ENCODE data around the gene DMD. TPM values are rescaled to one million over a fixed set of nuclear protein-coding genes. Genes with fewer than 3 reads are reported as not detected.

The DMD gene
- total RNA-seq, 1 donor, result 2.4 TPM

GRCh38 chrX:31240982-31241381 lies 1970.4 kb downstream of the DMD start:
- H3K4me3 ChIP-seq (ENCODE audit: low read length), result no peak overlapping the region
- no peaks in the 10 kb centered on the region for H3K4me1 ChIP-seq (ENCODE audit: insufficient read depth, low read length)
- no peaks in the 10 kb centered on the region for H3K9me3 ChIP-seq (ENCODE audit: low read depth, low read length)
- H3K27me3 ChIP-seq (ENCODE audit: insufficient read depth, low read length), result no peaks in the 10 kb centered on the region

GRCh38 chrX:31237189-31237588 lies 1974.2 kb downstream of the DMD start:
- Histone ChIP-seq H3K27me3 (ENCODE audit: insufficient read depth, low read length) (no peaks in the 10 kb centered on the region), H3K9me3 (ENCODE audit: low read depth, low read length) (no peaks in the 10 kb centered on the region), H3K4me3 (ENCODE audit: low read length) (no peak overlapping the region), H3K4me1 (ENCODE audit: insufficient read depth, low read length) (no peaks in the 10 kb centered on the region)

- H3K9me3 ChIP-seq (ENCODE audit: low read depth, low read length), result no peaks in the 10 kb centered on the region
- no peaks in the 10 kb centered on the region for H3K4me1 ChIP-seq (ENCODE audit: insufficient read depth, low read length)
- H3K4me3 ChIP-seq (ENCODE audit: low read length), result no peak overlapping the region
- no peaks in the 10 kb centered on the region for H3K27me3 ChIP-seq (ENCODE audit: insufficient read depth, low read length)
Measured at GRCh38 chrX:31236231-31236630, 1975.1 kb downstream of the DMD start.

DNA sequence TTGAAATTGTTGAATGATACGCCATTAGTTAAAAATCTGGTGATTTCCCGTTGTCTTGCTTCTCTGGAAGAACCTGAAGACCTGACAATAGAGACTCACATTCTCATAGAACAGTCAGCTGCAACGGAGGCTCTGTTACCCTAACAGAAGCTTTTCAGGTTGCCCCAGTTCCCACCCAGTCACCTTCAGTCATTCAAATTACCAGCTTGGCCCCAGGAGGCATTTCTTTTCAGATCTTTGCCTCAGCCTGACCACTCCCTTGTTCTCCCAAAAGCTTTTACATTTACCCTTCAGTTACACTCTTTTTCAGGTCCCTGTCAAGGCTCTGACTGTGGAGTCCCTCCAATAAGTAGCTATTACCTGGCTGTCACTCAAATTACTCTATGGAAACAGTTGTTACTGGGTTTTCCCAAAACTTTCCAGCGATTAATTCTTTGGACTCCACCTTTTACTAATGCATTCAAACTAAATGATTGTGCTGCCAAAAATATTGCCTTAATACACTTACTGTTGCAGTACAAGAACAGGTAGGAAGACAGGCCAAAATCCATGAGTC lies 1977.3 kb downstream of the DMD start:
- Histone ChIP-seq H3K4me3 (ENCODE audit: low read length) (no peak overlapping the region), H3K9me3 (ENCODE audit: low read depth, low read length) (no peaks in the 10 kb centered on the region), H3K4me1 (ENCODE audit: insufficient read depth, low read length) (no peaks in the 10 kb centered on the region), H3K27me3 (ENCODE audit: insufficient read depth, low read length) (no peaks in the 10 kb centered on the region)

DNA sequence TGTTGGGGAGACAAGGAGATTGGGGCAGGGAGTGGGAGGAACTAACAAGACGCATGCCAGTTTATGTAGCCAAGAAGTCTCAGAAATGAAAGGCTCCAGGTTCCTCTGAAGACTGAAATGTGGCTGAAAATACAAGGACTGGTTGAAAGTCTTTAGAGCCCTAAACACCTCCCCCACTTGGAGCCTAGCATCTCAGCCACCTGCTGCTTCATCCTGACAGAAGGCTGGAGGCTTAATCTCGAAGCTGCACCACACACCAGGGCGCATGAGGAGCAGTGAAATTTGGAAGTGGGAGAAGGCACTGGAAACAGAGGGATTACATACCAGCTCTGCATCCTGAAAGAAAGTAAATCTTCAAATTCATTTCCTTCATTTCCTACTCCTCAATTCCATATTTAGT lies 1978.8 kb downstream of the DMD start:
- Histone ChIP-seq H3K4me3 (ENCODE audit: low read length) (no peak overlapping the region), H3K9me3 (ENCODE audit: low read depth, low read length) (no peaks in the 10 kb centered on the region), H3K4me1 (ENCODE audit: insufficient read depth, low read length) (no peaks in the 10 kb centered on the region), H3K27me3 (ENCODE audit: insufficient read depth, low read length) (no peaks in the 10 kb centered on the region)

- no peaks in the 10 kb centered on the region for H3K27me3 ChIP-seq (ENCODE audit: insufficient read depth, low read length)
- H3K4me3 ChIP-seq (ENCODE audit: low read length), result no peak overlapping the region
- no peaks in the 10 kb centered on the region for H3K4me1 ChIP-seq (ENCODE audit: insufficient read depth, low read length)
- no peaks in the 10 kb centered on the region for H3K9me3 ChIP-seq (ENCODE audit: low read depth, low read length)
Measured at GRCh38 chrX:31228909-31229308, 1982.4 kb downstream of the DMD start.

DNA sequence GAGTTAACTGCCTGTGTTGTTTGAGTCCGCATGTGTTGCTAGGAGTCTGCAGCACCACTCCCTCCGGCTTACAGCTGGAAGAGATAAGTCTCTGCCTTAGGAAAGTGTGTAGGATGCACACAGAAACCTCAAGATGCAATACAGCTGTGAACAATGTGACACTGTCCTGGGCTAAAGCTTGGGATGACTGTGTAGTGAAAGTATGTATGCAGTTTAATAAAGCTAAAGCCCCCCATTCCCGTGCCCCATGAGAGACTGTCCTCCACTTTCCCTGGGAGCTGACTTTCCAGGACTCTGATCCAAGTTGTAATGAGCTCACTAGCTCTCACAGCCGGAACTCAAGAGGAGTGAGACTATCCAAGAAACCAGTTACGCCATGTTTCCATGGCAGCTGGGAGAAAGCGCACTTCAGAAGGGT lies 1982.9 kb downstream of the DMD start:
- Histone ChIP-seq H3K27me3 (ENCODE audit: insufficient read depth, low read length) (no peaks in the 10 kb centered on the region), H3K4me1 (ENCODE audit: insufficient read depth, low read length) (no peaks in the 10 kb centered on the region), H3K4me3 (ENCODE audit: low read length) (no peak overlapping the region), H3K9me3 (ENCODE audit: low read depth, low read length) (no peaks in the 10 kb centered on the region)

DNA sequence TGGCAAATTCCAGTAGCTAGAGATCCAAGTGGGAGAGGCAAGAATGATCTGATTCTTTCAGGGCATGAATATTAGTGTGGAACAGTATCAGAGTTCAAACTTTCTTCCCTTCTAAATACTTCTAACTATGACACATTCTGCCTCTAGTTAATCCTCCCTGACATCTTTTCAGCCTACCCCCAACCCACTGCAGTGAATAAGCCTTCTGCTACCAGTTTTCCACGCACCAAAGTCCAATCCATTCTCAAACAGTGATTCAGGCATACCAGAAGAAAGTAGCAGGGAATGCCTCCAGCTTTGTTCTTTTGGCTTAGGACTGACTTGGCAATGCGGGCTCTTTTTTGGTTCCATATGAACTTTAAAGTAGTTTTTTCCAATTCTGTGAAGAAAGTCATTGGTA lies 1984.1 kb downstream of the DMD start:
- H3K4me1 ChIP-seq (ENCODE audit: insufficient read depth, low read length), result no peaks in the 10 kb centered on the region
- H3K27me3 ChIP-seq (ENCODE audit: insufficient read depth, low read length), result no peaks in the 10 kb centered on the region
- H3K4me3 ChIP-seq (ENCODE audit: low read length), result no peak overlapping the region
- no peaks in the 10 kb centered on the region for H3K9me3 ChIP-seq (ENCODE audit: low read depth, low read length)

- no peaks in the 10 kb centered on the region for H3K9me3 ChIP-seq (ENCODE audit: low read depth, low read length)
- H3K27me3 ChIP-seq (ENCODE audit: insufficient read depth, low read length), result no peaks in the 10 kb centered on the region
- H3K4me3 ChIP-seq (ENCODE audit: low read length), result no peak overlapping the region
- no peaks in the 10 kb centered on the region for H3K4me1 ChIP-seq (ENCODE audit: insufficient read depth, low read length)
Measured at GRCh38 chrX:31225819-31226218, 1985.5 kb downstream of the DMD start.

DNA sequence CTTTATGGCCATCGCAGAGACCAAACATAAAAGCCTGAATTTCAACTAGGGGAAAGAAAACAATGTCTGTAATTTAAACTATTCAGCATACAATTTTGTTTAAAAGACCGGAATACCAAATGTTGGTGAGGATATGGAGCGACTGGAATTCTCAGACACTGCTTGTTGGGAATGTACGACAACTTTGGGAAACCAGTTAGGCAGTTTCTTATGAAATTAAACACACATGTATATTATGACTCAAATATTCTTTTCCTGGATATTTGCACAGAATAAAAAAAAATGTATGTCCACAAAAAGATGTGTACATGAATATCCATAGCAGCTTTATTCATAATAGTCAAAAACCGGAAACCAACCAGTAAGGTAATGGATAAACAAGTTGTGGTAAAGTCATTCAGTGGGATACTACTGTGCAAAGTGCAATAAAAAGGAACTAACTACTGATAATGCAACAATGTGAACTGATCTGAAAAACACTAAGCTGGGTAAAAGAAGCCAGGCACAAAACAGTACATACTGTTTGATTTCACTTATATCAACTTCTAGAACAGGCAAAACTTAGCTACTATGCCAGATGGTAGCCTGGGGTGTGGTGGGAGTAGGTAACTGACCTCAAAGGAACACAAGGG lies 1986.9 kb downstream of the DMD start:
- Histone ChIP-seq H3K4me1 (ENCODE audit: insufficient read depth, low read length) (no peaks in the 10 kb centered on the region), H3K27me3 (ENCODE audit: insufficient read depth, low read length) (no peaks in the 10 kb centered on the region), H3K4me3 (ENCODE audit: low read length) (no peak overlapping the region), H3K9me3 (ENCODE audit: low read depth, low read length) (no peaks in the 10 kb centered on the region)

GRCh38 chrX:31223817-31224216 lies 1987.5 kb downstream of the DMD start:
- Histone ChIP-seq H3K4me3 (ENCODE audit: low read length) (no peak overlapping the region), H3K9me3 (ENCODE audit: low read depth, low read length) (no peaks in the 10 kb centered on the region), H3K4me1 (ENCODE audit: insufficient read depth, low read length) (no peaks in the 10 kb centered on the region), H3K27me3 (ENCODE audit: insufficient read depth, low read length) (no peaks in the 10 kb centered on the region)

DNA sequence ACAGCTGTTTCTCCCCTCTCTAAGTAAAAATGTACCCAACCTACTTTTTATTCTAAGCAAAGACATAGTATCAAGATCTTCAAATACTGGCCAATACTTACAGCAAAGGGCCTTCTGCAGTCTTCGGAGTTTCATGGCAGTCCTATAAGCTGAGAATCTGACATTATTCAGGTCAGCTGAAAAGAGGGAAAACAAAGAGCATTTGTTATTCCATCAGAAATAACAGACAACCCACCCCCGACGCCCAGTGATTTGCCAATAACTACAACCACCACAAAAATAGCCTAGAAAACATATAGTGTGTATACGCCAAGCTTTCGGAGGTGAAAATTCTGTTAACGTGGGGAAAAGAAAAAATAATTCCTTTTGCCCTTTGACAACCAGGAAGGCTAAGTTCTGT lies 1988.4 kb downstream of the DMD start:
- Histone ChIP-seq H3K4me1 (ENCODE audit: insufficient read depth, low read length) (no peaks in the 10 kb centered on the region), H3K27me3 (ENCODE audit: insufficient read depth, low read length) (no peaks in the 10 kb centered on the region), H3K9me3 (ENCODE audit: low read depth, low read length) (no peaks in the 10 kb centered on the region), H3K4me3 (ENCODE audit: low read length) (no peak overlapping the region)

DNA sequence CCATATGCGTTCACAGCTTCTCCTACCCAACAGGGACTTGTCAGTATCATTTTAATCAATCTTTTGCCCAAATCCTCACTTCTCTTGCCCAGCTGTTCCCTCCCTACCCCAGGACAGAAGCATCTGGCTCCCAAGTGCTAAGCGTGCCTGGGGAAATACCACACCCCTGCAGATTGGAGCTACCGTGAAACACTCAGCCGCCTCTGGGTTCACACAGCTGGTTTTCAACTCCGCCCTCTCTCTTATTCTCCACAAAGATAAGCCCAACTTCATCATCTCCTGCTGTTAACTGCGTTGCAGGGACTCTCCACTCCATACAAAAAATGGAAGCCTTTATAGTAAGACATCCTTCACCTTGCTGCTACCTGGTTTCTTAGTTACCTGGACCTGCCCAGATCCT lies 1992.2 kb downstream of the DMD start:
- Histone ChIP-seq H3K4me3 (ENCODE audit: low read length) (no peak overlapping the region), H3K9me3 (ENCODE audit: low read depth, low read length) (no peaks in the 10 kb centered on the region), H3K27me3 (ENCODE audit: insufficient read depth, low read length) (no peaks in the 10 kb centered on the region), H3K4me1 (ENCODE audit: insufficient read depth, low read length) (no peaks in the 10 kb centered on the region)

GRCh38 chrX:31217084-31217483 lies 1994.3 kb downstream of the DMD start:
- Histone ChIP-seq H3K9me3 (ENCODE audit: low read depth, low read length) (no peaks in the 10 kb centered on the region), H3K4me1 (ENCODE audit: insufficient read depth, low read length) (no peaks in the 10 kb centered on the region), H3K27me3 (ENCODE audit: insufficient read depth, low read length) (no peaks in the 10 kb centered on the region), H3K4me3 (ENCODE audit: low read length) (no peak overlapping the region)

GRCh38 chrX:31215277-31215815 lies 1996.0 kb downstream of the DMD start:
- no peaks in the 10 kb centered on the region for H3K4me1 ChIP-seq (ENCODE audit: insufficient read depth, low read length)
- H3K9me3 ChIP-seq (ENCODE audit: low read depth, low read length), result no peaks in the 10 kb centered on the region
- H3K4me3 ChIP-seq (ENCODE audit: low read length), result no peak overlapping the region
- H3K27me3 ChIP-seq (ENCODE audit: insufficient read depth, low read length), result no peaks in the 10 kb centered on the region

GRCh38 chrX:31213941-31214340 lies 1997.4 kb downstream of the DMD start:
- no peaks in the 10 kb centered on the region for H3K9me3 ChIP-seq (ENCODE audit: low read depth, low read length)

More at GRCh38 chrX:31213941-31214340, 1997.4 kb downstream of the DMD start:
- no peaks in the 10 kb centered on the region for H3K4me1 ChIP-seq (ENCODE audit: insufficient read depth, low read length)
- H3K27me3 ChIP-seq (ENCODE audit: insufficient read depth, low read length), result no peaks in the 10 kb centered on the region
- no peak overlapping the region for H3K4me3 ChIP-seq (ENCODE audit: low read length)

All from mononuclear cell (primary cell).